Uterus (tissue), 4 donors: Measurements from ENCODE around the gene PPARA. TPM values are rescaled to one million over a fixed set of nuclear protein-coding genes. Genes with fewer than 3 reads are reported as not detected.
A peak's percentile ranks its signal among the peaks of the same experiment; 100 is the strongest.

Source experiments
- DNase-seq, 2 donors: peaks; one replicate each; pipeline ENCODE4 v3.0.0-alpha.2; 2019 to 2020
- H3K27ac ChIP-seq, 2 donors: fragments of 200-600 bp; sonication (generic); 1 replicate in 1 of 2; 2 replicates in 1 of 2; pipeline ENCODE4 v1.5.1; 2016 to 2018
- H3K27me3 ChIP-seq, 2 donors: fragments of 200-600 bp; sonication (generic); one replicate each; pipeline ENCODE4 v1.5.1; 2018 to 2019; ENCODE audit warnings: control low read depth in 1 of 2
- H3K36me3 ChIP-seq, 2 donors: fragments of 200-600 bp; sonication (generic); one replicate each; pipeline ENCODE4 v1.5.1; 2019; ENCODE audit warnings: control low read depth in 1 of 2
- H3K4me1 ChIP-seq, 2 donors: fragments of 200-600 bp; sonication (generic); one replicate each; pipeline ENCODE4 v1.5.1; 2018 to 2019; ENCODE audit warnings: control low read depth in 1 of 2
- H3K4me3 ChIP-seq, 2 donors: fragments of 200-600 bp; sonication (generic); 1 replicate in 1 of 2; 2 replicates in 1 of 2; pipeline ENCODE4 v1.5.1; 2018 to 2019; ENCODE audit warnings: mild to moderate bottlenecking in 1 of 2
- H3K9me3 ChIP-seq, 2 donors: fragments of 200-600 bp; sonication (generic); one replicate each; pipeline ENCODE4 v1.5.1; 2019; ENCODE audit warnings: control low read depth in 1 of 2
- CTCF ChIP-seq, 4 experiments: fragments of 200-600 bp in 2 of 4; fragments of 450-650 bp in 2 of 4; sonication (generic) in 2 of 4; IDR thresholded peaks; one replicate each; pipeline ENCODE4 v1.5.1; 2016 to 2019; ENCODE audit warnings: antibody characterized with exemption in 4 of 4, mild to moderate bottlenecking in 2 of 4, moderate library complexity in 1 of 4
- POLR2A ChIP-seq, 2 donors: fragments of 450-650 bp; IDR thresholded peaks; one replicate each; pipeline ENCODE4 v1.6.1; 2016; ENCODE audit warnings: antibody characterized with exemption in 2 of 2, mild to moderate bottlenecking in 1 of 2, moderate library complexity in 1 of 2
- intact Hi-C: fragments of 100-400 bp; cut with DNase I; formaldehyde crosslinking; loops from one replicate; pipeline ENCODE4 v1.15.1; 2023; ENCODE audit warnings: low total_unique reads
- total RNA-seq, 4 donors: library from RNA; depleted of rRNA in 3 of 4; stranded (reverse); fragments of >200 nt in 3 of 4; gene quantifications; one replicate each; pipeline versions ENCODE4 v1.1.0 to v1.2.4, GENCODE V29; 2014 to 2023
- donor health status: DM: yes; HTN: yes; CAD: no.

Gene PPARA
- total RNA-seq, 4 donors from 2014 or later, result 1.8 to 24.8 (median 14.0) TPM

GRCh38 chr22:46267431-46268279 lies 117.3 kb downstream of the PPARA start, which contains the start of gene TTC38:
Gene TTC38, plus strand, starts transcription at chr22:46268008. Its CDS starts 32 bp downstream, at chr22:46268040.
- TF ChIP-seq CTCF (IDR thresholded peaks at IDR 0.05) (no peak), POLR2A (IDR thresholded peaks at IDR 0.05) (peak in 1 of 2 donors; percentile 50)
- no peaks in the 10 kb centered on the region for H3K9me3 ChIP-seq
- peaks cover 6 to 12% of the 10 kb centered on the region in 2 donors for H3K4me1 ChIP-seq
- peak; percentile 89 to 90 for DNase-seq
- no peaks in the 10 kb centered on the region for H3K27me3 ChIP-seq
- H3K4me3 ChIP-seq, result peak within 1 kb of the TSS; percentile 70 to 79
- no peaks in the 10 kb centered on the region for H3K36me3 ChIP-seq
- peak within 1 kb of the TSS; percentile 73 to 87 for H3K27ac ChIP-seq
- intact Hi-C loops, result no loop called here

GRCh38 chr22:46269564-46269963 lies 119.2 kb downstream of the PPARA start:
- no peak for TF ChIP-seq CTCF (IDR thresholded peaks at IDR 0.05)
- no peak for TF ChIP-seq POLR2A (IDR thresholded peaks at IDR 0.05)
- no peaks in the 10 kb centered on the region for H3K27me3 ChIP-seq
- H3K4me3 ChIP-seq, result no peak overlapping the region
- H3K4me1 ChIP-seq, result peaks cover 6 to 12% of the 10 kb centered on the region in 2 donors
- DNase-seq, result no peak
- peak overlapping the region in 1 of 2 donors; percentile 0 for H3K27ac ChIP-seq
- intact Hi-C loops, result no loop called here
- H3K9me3 ChIP-seq, result no peaks in the 10 kb centered on the region
- H3K36me3 ChIP-seq, result no peaks in the 10 kb centered on the region

- DNase-seq, result no peak
- intact Hi-C loops, result no loop called here
- no peaks in the 10 kb centered on the region for H3K36me3 ChIP-seq
Measured at GRCh38 chr22:46272196-46272595, 121.9 kb downstream of the PPARA start.

GRCh38 chr22:46272762-46273431 lies 122.6 kb downstream of the PPARA start:
- DNase-seq, result no peak
- no peak overlapping the region for H3K27ac ChIP-seq
- no peaks in the 10 kb centered on the region for H3K9me3 ChIP-seq
- H3K36me3 ChIP-seq, result no peaks in the 10 kb centered on the region
- intact Hi-C loops, result no loop called here
- peaks cover 0 to 12% of the 10 kb centered on the region in 2 donors for H3K4me1 ChIP-seq
- no peaks in the 10 kb centered on the region for H3K27me3 ChIP-seq
- TF ChIP-seq CTCF (IDR thresholded peaks at IDR 0.05) (no peak), POLR2A (IDR thresholded peaks at IDR 0.05) (no peak)
- no peak overlapping the region for H3K4me3 ChIP-seq

More at GRCh38 chr22:46272196-46272595, 121.9 kb downstream of the PPARA start:
- Histone ChIP-seq H3K4me3 (no peak overlapping the region), H3K27ac (no peak overlapping the region), H3K27me3 (no peaks in the 10 kb centered on the region), H3K4me1 (peaks cover under 1 to 12% of the 10 kb centered on the region in 2 donors), H3K9me3 (no peaks in the 10 kb centered on the region)
- no peak for TF ChIP-seq CTCF (IDR thresholded peaks at IDR 0.05)
- TF ChIP-seq POLR2A (IDR thresholded peaks at IDR 0.05), result no peak
